Measurements from ENCODE around the gene SAMHD1. TPM values are rescaled to one million over a fixed set of nuclear protein-coding genes. Genes with fewer than 3 reads are reported as not detected.

Gene SAMHD1
- total and polyA plus RNA-seq, 9 of the 15 experiments (the other 6 are each of a cell fraction or from before 2014, with no cell fraction given) = 6.8 to 20.4 (median 14.8) TPM

DNA sequence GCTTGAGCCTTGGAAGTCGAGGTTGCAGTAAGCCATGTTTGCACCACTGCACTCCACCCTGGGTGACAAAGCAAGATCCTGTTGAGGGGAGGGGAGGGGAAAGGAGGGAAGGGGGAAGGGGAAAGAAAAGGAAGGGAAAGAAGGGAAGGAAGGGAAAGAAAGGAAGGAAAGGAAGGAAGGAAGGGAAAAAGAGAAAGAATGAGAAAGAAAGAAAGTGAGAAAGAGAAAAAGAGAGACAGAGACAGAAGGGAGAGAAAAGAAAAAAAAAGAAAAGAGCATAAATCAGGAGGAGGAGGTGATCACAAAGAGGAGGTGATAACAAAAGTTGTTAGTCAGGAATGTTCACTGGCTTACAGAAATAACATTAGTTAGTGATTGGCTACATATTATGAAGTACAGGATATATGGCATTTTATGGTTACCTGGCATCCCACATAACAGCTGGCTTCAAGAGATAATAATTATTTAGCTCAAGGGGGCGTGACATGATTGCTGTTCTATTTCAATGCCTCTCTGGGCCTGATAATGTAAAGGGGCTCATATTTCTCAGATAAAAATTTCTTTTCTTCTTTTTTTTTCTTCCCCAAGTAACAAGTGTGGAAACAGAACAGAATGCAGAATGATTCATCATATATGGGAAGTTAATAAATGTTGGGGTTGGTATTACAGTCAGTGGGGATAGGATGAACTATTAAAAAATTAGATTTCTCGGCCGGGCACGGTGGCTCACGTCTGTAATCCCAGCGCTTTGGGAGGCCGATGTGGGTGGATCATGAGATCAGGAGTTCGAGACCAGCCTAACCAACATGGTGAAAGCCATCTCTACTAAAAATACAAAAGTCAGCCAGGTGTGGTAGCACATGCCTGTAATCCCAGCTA is 27.1 kb downstream of the SAMHD1 start (continued):
- TF ChIP-seq TEAD1 (CRISPR knock-in tag; IDR thresholded peaks at IDR 0.05) (no peak), ZNF79 (CRISPR knock-in tag; IDR thresholded peaks at IDR 0.05; ENCODE audit: low read depth) (no peak), PTRF (tag; IDR thresholded peaks at IDR 0.05) (no peak), ZNF766 (CRISPR knock-in tag; conservative IDR thresholded peaks at IDR 0.05) (no peak), ZNF717 (CRISPR knock-in tag; IDR thresholded peaks at IDR 0.05) (no peak), ZNF143 (CRISPR knock-in tag; IDR thresholded peaks at IDR 0.05) (no peak), SIN3B (IDR thresholded peaks at IDR 0.05; ENCODE audit: low read depth) (no peak), ZNF699 (CRISPR knock-in tag; IDR thresholded peaks at IDR 0.05; ENCODE audit: insufficient replicate concordance) (no peak), ZNF57 (CRISPR knock-in tag; IDR thresholded peaks at IDR 0.05) (no peak), SMAD4 (CRISPR knock-in tag; conservative IDR thresholded peaks at IDR 0.05) (no peak), ZNF23 (CRISPR knock-in tag; IDR thresholded peaks at IDR 0.05) (no peak), POLR2B (IDR thresholded peaks at IDR 0.05; ENCODE audit: low read depth, partially characterized antibody) (peak; percentile 49), L3MBTL2 (IDR thresholded peaks at IDR 0.05) (no peak)
- TF ChIP-seq, protein P1, sequence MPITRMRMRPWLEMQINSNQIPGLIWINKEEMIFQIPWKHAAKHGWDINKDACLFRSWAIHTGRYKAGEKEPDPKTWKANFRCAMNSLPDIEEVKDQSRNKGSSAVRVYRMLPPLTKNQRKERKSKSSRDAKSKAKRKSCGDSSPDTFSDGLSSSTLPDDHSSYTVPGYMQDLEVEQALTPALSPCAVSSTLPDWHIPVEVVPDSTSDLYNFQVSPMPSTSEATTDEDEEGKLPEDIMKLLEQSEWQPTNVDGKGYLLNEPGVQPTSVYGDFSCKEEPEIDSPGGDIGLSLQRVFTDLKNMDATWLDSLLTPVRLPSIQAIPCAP (CRISPR knock-in tag; IDR thresholded peaks at IDR 0.05; ENCODE audit: borderline replicate concordance) = no peak
- TF ChIP-seq, protein P2, sequence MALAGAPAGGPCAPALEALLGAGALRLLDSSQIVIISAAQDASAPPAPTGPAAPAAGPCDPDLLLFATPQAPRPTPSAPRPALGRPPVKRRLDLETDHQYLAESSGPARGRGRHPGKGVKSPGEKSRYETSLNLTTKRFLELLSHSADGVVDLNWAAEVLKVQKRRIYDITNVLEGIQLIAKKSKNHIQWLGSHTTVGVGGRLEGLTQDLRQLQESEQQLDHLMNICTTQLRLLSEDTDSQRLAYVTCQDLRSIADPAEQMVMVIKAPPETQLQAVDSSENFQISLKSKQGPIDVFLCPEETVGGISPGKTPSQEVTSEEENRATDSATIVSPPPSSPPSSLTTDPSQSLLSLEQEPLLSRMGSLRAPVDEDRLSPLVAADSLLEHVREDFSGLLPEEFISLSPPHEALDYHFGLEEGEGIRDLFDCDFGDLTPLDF (CRISPR knock-in tag; IDR thresholded peaks at IDR 0.05) = no peak
- TF ChIP-seq, protein P3, sequence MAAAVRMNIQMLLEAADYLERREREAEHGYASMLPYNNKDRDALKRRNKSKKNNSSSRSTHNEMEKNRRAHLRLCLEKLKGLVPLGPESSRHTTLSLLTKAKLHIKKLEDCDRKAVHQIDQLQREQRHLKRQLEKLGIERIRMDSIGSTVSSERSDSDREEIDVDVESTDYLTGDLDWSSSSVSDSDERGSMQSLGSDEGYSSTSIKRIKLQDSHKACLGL (CRISPR knock-in tag; IDR thresholded peaks at IDR 0.05; ENCODE audit: borderline replicate concordance, poor library complexity, severe bottlenecking) = no peak
- TF ChIP-seq, protein P4, sequence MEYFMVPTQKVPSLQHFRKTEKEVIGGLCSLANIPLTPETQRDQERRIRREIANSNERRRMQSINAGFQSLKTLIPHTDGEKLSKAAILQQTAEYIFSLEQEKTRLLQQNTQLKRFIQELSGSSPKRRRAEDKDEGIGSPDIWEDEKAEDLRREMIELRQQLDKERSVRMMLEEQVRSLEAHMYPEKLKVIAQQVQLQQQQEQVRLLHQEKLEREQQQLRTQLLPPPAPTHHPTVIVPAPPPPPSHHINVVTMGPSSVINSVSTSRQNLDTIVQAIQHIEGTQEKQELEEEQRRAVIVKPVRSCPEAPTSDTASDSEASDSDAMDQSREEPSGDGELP (CRISPR knock-in tag; IDR thresholded peaks at IDR 0.05; ENCODE audit: borderline replicate concordance) = peak; percentile 24; the same call in 1 of the 2 replicates
- TF ChIP-seq, protein P5, sequence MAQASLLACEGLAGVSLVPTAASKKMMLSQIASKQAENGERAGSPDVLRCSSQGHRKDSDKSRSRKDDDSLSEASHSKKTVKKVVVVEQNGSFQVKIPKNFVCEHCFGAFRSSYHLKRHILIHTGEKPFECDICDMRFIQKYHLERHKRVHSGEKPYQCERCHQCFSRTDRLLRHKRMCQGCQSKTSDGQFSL (CRISPR knock-in tag; IDR thresholded peaks at IDR 0.05) = no peak
- TF ChIP-seq, protein P5 (tag; IDR thresholded peaks at IDR 0.05) = no peak
- TF ChIP-seq, protein P6, sequence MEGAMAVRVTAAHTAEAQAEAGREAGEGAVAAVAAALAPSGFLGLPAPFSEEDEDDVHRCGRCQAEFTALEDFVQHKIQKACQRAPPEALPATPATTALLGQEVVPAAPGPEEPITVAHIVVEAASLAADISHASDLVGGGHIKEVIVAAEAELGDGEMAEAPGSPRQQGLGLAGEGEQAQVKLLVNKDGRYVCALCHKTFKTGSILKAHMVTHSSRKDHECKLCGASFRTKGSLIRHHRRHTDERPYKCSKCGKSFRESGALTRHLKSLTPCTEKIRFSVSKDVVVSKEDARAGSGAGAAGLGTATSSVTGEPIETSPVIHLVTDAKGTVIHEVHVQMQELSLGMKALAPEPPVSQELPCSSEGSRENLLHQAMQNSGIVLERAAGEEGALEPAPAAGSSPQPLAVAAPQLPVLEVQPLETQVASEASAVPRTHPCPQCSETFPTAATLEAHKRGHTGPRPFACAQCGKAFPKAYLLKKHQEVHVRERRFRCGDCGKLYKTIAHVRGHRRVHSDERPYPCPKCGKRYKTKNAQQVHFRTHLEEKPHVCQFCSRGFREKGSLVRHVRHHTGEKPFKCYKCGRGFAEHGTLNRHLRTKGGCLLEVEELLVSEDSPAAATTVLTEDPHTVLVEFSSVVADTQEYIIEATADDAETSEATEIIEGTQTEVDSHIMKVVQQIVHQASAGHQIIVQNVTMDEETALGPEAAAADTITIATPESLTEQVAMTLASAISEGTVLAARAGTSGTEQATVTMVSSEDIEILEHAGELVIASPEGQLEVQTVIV (CRISPR knock-in tag; IDR thresholded peaks at IDR 0.05; ENCODE audit: borderline replicate concordance) = no peak

All from K562 (cell line).